NCI-H146 treated with DMSO at 0.1 percent for 48 hours (cell line): ENCODE data around the gene HLA-A.

Source experiments
- DNase-seq: peaks from one replicate; lab custom pipeline; 2025; ENCODE audit not compliant: unreplicated experiment; lab: John Stamatoyannopoulos, UW

HLA-A gene

DNA sequence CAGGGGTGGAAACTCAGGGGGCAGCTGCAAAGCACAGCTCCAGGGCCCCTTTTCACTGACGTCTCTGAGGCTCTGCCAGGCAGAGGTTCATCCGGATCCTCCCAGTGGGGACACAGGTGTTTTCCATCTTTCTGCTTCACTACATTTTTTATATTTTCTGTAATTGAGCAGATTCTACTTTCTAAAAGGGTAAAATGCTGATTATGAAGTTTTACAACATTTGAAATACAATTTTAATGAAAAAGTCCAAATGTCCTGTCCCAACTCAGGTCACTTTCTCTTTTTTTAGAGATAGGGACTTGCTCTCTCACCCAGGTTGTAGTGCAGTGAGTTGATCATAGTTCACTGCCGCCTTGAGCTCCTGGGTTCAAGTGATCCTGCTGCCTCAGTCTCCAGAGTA lies 41.9 kb downstream of the HLA-A start:
- no peak for DNase-seq

DNA sequence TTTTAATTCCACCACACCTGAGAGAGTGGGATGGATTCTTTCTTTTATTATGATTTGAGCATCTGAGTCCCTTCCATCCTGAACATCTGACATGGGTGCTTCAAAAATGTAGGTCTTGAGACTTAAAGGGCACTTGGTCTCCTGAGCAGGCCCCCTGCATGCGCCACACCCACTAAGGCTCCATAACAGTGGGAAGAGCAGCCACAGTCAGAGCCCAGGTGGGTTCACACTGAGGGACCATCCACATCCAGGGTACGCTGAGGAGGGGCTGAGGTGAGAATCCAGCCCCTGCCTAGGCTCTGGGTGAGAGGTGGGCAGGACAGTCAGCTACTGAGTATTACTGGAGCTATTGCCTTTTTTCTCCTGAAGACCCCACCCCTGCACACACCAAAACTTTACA lies 42.7 kb downstream of the HLA-A start:
- DNase-seq, result no peak

DNA sequence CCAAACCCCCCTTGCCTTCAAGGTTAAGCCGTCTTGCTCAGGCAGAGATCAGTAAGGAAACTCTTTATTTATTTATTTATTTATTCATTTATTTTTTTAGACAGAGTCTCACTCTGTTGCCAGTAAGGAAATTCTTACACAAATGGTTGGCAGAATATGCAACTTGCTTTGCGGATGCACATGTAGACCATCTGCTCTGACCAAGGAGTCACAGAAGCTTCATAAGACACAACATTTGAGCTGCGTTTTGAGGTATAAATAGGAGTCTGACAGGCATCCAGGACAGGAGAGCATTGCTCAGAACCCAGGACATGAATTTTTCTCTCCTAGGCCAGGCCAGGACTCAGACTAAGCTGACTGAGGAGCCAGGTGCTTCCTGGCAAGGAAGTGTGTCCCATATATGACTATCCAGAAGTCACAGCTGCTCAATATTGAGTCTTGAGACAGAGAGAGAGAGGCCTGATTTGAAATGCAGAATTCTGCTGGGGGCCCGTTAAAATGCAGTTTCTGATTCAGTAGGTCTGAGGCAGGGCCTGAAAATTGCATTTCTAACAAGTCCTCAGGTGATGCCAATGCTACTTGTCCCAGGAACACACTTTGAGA lies 43.9 kb downstream of the HLA-A start:
- DNase-seq, result no peak

DNA sequence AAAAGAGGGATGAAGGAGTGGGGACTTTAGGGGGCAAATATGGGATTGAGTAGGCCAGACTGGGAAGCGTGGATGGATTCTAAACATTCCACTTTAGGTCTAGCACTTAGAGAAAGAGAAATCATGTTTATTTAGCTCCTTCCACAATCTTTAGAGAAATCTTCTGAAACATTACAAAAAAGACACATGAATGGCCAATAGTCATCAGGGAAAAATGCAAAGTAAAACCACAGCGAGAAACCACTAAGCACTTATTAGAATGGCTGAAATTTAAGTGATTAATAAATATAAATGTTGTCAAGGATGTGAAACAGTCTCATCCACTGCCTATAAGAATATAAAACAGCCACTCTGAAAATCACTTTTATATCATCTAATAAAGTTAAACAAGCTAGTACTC lies 46.9 kb downstream of the HLA-A start:
- DNase-seq, result no peak

DNA sequence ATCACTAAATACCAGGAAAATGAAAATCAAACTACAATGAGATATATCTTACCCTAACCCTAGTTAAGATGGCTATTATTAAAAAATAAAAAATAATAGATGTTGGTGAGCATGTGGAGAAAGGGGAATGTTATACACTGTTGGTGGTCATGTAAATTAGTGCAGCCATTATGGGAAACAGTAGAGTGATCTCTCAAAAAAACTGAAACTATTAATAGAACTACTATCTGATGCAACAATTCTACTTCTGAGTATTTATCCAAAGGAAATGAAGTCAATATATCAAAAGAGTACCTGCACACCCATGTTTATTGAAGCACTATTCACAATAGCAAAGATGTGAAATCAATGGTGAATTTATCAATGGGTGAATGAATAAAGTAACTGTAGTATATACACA lies 48.6 kb downstream of the HLA-A start:
- DNase-seq, result no peak

DNA sequence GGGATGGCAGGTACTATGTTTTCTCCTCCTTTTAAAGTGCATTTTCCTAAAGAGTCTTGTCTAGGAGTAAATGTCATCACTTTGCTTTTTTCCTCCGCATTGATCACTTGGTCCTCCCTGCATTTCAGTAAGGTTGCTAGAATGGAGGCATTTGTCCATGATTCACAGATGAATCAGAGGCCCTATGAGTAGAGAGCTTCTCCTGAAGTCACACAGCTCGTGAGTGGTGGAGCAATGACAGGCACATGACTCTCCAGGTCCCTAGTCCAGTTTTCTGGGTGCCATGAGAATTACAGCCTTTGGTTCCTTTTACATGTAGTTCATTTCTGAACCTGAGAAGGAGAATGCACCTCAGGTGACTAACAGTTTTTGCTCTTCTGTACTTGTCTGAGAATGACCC lies 50.5 kb downstream of the HLA-A start:
- DNase-seq, result no peak

DNA sequence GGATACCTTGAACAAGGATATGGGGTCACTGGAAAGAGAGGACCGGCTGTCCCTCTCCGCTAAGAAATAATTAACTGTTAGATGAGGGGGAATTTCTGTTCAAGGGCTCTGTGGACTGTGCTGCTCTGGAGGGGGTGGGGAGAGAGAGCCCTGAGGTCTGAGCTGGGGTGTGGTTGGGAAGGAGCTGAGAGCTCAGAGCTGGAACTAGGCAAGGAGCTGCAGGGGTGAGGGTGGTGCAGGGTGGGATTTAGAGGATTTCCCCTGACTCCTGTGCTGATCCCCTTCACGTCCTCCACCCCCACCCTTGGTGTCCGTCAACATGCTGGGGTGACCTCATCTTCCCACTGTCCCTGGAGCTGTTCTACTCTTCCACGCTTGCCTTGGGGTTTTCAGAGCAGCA lies 52.5 kb downstream of the HLA-A start:
- DNase-seq, result no peak

DNA sequence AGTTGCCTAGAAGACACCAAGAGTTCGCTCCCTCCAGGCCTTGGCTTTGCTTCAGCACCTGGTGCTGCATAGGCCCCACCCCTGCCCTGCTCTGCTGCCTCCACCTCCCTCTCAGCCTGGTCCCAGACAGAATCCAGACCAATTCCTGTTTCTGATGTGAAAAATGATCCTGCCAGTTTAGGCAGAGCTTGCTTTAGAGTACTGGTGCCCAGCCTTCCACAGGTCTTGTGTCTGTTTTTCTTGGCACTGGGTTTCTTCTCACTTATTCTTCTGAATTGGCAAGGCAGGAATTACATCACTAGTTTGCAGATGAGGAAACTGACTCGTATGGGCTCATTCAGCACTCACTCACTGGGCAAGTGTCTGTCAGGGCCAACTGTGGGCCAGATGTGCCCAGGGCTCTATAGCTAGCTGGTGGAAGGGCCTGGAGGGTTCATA lies 53.0 kb downstream of the HLA-A start:
- no peak for DNase-seq
